Caki2 (cell line): Measurements from ENCODE around the gene SEBOX. TPM values are rescaled to one million over a fixed set of nuclear protein-coding genes. Genes with fewer than 3 reads are reported as not detected.

ENCODE experiments used
- DNase-seq: peaks from one replicate; pipeline ENCODE4 v3.0.0-alpha.2; 2015; ENCODE audit warnings: low read depth
- in situ Hi-C: cut with HindIII; loops from 2 replicates; pipeline ENCODE4 v1.10.0; 2016; ENCODE audit warnings: low sequenced_read_pairs, low pct_unique_long_range_greater_than_20kb, mixed read lengths
- total RNA-seq: library from RNA; depleted of rRNA; stranded (reverse); fragments of >200 nt; shearing (Covaris generic); gene quantifications from 2 replicates; pipeline ENCODE4 v1.2.3, GENCODE V29; 2014; ENCODE audit warnings: low replicate concordance

The SEBOX gene
- total RNA-seq, 1 experiment from 2014 or later = not detected

GRCh38 chr17:28395968-28396367 lies 31.0 kb upstream of the SEBOX start:
- DNase-seq = no peak
- in situ Hi-C loops = no loop called here

GRCh38 chr17:28395426-28395825 lies 30.4 kb upstream of the SEBOX start:
- in situ Hi-C loops = no loop called here
- DNase-seq = no peak

GRCh38 chr17:28394337-28395116 lies 29.5 kb upstream of the SEBOX start:
- in situ Hi-C loops = no loop called here

GRCh38 chr17:28392491-28392890 lies 27.5 kb upstream of the SEBOX start:
- in situ Hi-C loops = no loop called here
- DNase-seq = no peak

More at GRCh38 chr17:28394337-28395116, 29.5 kb upstream of the SEBOX start:
- DNase-seq = no peak

GRCh38 chr17:28391401-28391800 lies 26.4 kb upstream of the SEBOX start:
- no peak for DNase-seq
- in situ Hi-C loops = no loop called here

- in situ Hi-C loops = no loop called here
Measured at GRCh38 chr17:28390984-28391383, 26.0 kb upstream of the SEBOX start.

GRCh38 chr17:28390563-28390962 lies 25.6 kb upstream of the SEBOX start:
- in situ Hi-C loops = no loop called here
- DNase-seq = no peak

More at GRCh38 chr17:28390984-28391383, 26.0 kb upstream of the SEBOX start:
- no peak for DNase-seq

- in situ Hi-C loops = no loop called here
- no peak for DNase-seq
Measured at GRCh38 chr17:28390141-28390540, 25.1 kb upstream of the SEBOX start.

GRCh38 chr17:28388106-28388505 lies 23.1 kb upstream of the SEBOX start:
- in situ Hi-C loops = no loop called here
- no peak for DNase-seq

- DNase-seq = no peak
- in situ Hi-C loops = no loop called here
Measured at GRCh38 chr17:28386391-28386790, 21.4 kb upstream of the SEBOX start.

GRCh38 chr17:28385406-28385805 lies 20.4 kb upstream of the SEBOX start:
- no peak for DNase-seq
- in situ Hi-C loops = no loop called here

GRCh38 chr17:28385037-28385400 lies 20.0 kb upstream of the SEBOX start:
- in situ Hi-C loops = no loop called here

GRCh38 chr17:28384281-28385036 lies 19.5 kb upstream of the SEBOX start:
- peak; percentile 80 for DNase-seq
- in situ Hi-C loops = no loop called here

More at GRCh38 chr17:28385037-28385400, 20.0 kb upstream of the SEBOX start:
- no peak for DNase-seq

- in situ Hi-C loops = no loop called here
- no peak for DNase-seq
Measured at GRCh38 chr17:28381141-28381825, 16.3 kb upstream of the SEBOX start.

- in situ Hi-C loops = no loop called here
- DNase-seq = no peak
Measured at GRCh38 chr17:28379814-28380801, 15.1 kb upstream of the SEBOX start.

- DNase-seq = no peak
- in situ Hi-C loops = no loop called here
Measured at GRCh38 chr17:28372945-28373274, 7.9 kb upstream of the SEBOX start.

GRCh38 chr17:28372203-28372944 lies 7.4 kb upstream of the SEBOX start:
- in situ Hi-C loops = no loop called here
- no peak for DNase-seq
